ENCODE results near the gene PDXK.
"Not testable (repeated sequence)": the region's sequence is repeated elsewhere in the genome, so short reads cannot be mapped to it uniquely, and the experiment has no call there.

Gene PDXK

DNA sequence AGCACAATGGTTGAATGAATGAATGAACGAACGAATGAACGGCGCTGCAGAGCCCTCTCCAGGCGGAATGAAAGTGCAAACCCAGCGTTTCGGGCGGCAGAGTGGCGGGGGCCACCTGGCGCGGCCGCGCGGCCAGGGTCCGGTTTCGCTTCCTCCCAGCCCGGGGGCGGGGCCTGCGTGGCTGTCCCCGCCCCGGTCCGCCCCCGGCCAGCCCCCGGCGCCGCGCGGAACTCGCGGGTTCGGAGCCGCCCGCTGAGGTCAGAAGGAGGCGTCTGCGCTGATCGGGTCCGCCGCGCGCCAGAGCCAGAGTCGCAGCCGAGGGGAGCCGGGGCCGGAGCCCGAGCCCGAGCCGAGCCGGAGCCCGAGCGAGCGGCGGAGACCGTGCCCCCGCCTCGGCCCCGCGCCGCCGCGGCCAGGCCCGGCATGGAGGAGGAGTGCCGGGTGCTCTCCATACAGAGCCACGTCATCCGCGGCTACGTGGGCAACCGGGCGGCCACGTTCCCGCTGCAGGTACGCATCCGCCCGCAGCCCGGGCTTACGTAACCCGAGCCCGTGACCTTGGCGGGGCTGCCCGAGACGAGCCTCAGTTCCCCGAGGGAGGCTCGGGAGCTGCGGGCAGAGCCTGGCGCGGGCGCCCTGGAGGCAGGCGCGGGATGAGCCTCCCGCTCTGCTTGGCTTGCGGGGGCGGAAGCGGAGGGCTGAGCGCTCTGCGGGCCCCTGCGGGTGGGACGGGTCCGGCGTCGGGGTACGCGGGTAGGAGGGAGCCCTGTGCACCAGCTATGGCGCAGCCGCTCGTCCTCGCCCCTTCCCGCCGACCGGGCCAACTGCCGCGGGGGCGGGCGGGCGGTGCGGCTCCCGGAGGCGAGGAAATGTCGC lies at the start of gene PDXK:
TSS of gene PDXK (plus strand) at position 258 of the 876 bp plus-strand sequence. CDS start at position 424, 166 bp downstream.
- DNase-seq (ENCODE audit: low read depth in 3 of 3), result peak; percentile 49 to 71 (median 69)

DNA sequence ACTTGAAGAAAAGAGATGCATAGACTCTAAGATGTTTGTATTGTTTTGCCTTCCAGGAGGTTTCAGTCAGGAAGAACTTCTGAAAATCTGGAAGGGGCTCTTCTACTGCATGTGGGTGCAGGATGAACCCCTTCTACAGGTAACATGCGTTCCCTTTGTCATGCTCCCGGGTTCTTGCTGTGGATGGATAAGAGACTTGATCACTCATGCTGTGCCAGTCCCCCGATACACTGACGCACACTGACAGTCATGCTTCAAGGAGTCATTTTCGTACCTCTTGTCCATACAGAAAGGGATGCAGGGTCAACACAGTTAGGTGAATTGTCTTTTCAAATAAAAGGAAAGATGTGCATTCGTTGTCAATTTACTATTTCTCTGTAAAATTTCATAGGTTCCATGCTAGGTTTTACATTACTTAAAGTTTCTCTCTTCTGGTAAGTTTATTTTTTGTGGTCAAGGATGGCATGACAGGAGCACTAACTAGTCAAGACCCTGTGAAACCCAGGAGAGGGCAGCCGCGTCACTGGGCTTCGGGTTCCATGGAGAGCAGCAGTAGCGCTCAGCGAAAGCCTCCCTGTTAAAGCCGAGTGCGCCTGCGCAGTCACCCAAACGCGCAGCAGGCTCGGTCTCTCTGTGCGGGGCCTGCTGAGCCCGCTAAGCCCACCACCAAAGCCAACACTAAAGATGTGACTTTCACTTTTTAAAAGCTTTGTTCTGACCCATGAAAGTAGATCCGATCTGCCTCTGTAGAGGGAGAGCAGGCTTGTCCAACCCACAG lies 48.9 kb upstream of the PDXK start:
- no peak for DNase-seq (ENCODE audit: low read depth in 3 of 3)

DNA sequence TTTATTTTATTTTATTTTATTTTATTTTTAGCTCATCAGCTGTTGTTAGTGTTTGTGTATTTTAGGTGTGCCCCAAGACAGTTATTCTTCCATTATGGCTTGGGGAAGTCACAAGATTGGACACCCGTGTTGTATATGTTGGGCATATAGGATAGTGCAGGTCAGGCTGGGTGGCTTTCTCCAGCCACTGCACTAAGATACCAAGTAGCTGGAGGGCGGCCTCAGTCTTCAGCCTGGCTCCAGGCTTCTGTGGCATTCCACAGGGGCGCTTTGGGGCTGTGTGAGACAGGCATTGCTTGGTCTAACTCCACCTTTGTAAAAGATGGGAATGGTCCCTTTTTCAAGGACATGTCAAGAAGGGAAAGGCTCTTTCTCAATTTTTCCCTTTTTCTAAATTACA lies 43.1 kb upstream of the PDXK start:
- no peak for DNase-seq (ENCODE audit: low read depth in 3 of 3)

DNA sequence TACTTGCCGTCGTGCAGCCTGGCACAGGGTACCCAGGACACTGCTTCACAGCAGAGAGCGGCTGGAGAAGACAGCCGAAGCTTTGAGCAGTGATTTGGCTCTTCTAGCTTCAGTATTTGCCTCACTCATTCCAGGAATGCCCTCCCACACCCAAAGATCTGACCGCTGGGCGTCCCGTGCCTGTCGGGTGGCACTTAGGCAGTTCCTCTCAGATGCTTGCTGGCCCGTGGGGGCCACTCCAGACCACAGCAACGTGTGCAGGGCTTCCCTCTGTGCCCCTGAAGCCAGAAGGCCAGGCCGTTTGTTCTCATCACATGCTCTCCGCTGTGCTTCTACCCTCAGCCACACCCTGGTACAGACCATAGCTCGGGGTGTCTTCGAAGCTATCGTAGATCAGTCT lies 42.5 kb upstream of the PDXK start:
- no peak for DNase-seq (ENCODE audit: low read depth in 3 of 3)

DNA sequence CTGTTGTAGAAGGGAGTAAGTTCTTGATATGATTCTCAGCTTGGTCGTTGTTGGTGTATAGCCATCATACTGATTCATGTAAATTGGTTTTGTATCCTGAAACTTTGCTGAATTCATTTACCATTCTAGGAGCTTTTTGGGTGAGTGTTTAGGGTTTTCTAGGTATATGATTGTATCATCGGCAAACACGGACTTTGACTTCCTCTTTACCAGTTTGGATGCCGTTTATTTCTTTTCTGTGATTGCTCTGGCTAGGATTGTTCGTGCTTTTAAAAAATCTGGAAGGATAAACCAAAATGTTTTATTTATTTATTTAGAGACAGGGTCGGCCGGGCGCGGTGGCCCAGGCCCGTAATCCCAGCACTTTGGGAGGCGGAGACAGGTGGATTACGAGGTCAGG lies 39.0 kb upstream of the PDXK start:
- no peak for DNase-seq (ENCODE audit: low read depth in 3 of 3)

DNA sequence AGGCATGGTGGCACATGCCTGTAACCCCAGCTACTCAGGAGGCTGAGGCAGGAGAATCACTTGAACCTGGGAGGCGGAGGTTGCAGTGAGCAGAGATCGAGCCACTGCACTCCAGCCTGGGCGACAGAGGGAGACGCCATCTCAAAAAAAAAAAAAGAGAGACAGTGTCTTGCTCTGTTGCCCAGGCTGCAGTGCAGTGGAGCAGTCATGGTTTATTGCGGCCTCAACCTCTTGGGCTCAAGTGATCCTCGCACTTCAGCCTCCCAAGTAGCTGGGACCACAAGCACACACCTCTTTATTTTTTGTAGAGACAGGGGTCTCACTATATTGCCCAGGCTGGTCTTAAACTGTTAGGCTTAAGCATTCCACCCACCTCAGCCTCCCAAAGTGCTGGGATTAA lies 38.5 kb upstream of the PDXK start:
- DNase-seq (ENCODE audit: low read depth in 3 of 3), result not testable (repeated sequence)

DNA sequence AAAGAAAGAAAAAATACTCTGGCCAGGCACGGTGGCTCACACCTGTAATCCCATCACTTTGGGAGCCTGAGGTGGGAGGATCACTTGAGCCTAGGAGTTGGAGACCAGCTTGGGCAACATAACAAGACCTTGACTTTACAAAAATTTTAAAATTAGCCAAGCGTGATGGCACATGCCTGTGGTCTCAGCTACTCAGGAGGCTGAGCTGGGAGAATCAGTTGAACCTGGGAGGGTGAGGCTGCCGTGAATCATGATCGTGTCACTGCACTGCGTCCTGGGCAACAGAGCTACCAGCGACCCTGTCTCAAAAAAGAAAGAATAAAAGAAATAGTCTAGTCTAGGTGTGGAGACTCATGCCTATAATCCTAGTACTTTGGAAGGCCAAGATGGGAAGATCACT lies 37.3 kb upstream of the PDXK start:
- DNase-seq (ENCODE audit: low read depth in 3 of 3), result no peak

DNA sequence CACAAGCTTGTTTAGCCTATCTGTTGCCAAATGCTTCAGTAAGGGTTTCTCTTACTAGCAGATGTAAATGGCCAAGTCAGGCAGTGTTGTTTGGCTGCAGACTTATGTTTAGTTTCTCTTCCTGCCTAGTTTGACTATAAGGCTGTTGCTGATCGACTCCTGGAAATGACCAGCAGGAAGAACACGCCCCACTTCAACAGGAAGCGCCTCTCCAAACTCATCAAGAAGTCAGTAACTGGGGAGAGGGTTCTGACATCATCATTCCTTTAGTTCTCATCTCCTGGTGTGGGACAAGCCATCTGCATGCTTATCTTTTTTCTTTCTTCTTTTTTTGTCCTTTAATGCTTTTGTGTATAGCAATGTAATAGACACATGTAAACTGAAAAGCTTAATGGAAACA lies 34.5 kb upstream of the PDXK start:
- no peak for DNase-seq (ENCODE audit: low read depth in 3 of 3)

DNA sequence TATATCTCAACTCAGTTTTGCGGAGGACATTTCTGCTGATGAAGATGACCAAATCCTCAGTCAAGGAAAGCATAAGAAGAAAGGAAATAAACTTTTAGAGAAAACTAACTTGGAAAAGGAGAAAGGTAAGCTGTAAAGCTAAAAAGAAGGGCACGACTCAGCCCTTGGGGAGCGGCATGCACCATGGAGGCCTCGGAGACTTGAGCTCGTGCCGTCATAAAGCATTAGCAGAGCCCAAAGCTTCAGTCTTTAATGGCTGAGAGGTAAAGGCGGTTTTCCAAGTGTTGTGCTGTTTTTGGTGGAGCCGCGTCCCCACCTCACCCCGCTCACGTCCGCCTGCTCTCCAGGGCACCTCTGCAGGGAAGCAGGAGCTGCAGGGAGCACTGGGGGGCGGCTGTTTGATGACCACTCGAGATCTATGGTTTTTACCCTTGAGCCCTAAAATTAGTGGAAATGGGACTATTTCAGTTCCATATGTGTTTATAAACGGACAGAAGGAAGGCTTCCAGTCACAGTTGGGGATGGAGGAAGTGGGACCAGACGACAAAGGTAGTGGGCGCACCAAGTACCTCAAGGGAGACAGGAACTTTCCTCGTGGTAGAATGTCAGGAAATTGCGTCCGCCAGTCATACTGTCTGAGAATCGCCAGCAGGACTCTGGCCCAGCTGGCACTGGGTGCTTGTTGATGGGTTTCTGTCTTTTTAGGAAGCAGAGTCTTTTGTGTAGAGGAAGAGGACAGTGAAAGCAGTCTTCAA lies 31.9 kb upstream of the PDXK start:
- no peak for DNase-seq (ENCODE audit: low read depth in 3 of 3)

DNA sequence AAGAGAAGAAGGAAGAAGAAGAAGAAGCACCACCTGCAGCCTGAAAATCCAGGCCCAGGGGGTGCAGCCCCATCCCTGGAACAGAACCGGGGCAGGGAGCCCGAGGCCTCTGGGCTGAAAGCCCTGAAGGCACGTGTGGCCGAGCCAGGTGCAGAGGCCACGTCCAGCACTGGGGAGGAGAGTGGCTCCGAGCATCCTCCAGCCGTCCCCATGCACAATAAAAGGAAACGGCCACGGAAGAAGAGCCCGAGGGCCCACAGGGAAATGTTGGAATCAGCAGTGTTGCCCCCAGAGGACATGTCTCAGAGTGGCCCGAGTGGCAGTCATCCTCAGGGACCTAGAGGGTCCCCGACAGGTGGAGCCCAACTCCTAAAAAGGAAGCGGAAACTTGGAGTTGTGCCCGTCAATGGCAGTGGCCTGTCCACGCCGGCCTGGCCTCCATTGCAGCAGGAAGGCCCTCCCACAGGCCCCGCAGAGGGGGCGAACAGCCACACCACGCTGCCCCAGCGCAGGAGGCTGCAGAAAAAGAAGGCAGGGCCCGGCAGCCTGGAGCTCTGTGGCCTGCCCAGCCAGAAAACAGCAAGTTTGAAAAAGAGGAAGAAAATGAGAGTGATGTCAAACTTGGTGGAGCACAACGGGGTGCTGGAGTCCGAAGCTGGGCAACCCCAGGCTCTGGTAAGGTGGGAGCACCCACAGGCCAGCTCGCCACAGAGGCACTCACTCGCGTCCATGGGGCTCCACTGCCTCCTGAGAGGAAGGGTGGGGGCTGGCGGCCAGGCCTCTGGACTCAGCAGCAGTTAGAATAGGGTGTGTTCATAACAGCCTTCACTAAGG lies 31.1 kb upstream of the PDXK start:
- no peak for DNase-seq (ENCODE audit: low read depth in 3 of 3)

DNA sequence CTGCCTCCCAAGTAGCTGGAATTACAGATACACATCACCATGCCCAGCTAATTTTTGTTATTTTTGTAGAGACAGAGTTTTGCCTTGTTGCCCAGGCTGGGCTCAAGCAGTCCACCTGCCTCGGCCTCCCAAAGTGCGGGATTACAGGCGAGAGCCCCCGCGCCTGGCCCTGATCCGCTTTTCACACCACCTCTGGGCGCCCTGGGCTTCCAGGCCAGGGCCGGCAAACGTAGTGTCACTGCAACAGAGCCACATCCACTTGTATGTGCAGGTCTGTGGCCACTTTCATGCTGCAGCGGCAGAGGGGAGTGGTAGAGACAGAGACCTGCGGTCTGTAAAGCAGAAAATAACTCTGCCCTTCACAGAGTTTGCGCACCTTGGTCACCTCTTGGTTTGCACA lies 30.0 kb upstream of the PDXK start:
- no peak for DNase-seq (ENCODE audit: low read depth in 3 of 3)

DNA sequence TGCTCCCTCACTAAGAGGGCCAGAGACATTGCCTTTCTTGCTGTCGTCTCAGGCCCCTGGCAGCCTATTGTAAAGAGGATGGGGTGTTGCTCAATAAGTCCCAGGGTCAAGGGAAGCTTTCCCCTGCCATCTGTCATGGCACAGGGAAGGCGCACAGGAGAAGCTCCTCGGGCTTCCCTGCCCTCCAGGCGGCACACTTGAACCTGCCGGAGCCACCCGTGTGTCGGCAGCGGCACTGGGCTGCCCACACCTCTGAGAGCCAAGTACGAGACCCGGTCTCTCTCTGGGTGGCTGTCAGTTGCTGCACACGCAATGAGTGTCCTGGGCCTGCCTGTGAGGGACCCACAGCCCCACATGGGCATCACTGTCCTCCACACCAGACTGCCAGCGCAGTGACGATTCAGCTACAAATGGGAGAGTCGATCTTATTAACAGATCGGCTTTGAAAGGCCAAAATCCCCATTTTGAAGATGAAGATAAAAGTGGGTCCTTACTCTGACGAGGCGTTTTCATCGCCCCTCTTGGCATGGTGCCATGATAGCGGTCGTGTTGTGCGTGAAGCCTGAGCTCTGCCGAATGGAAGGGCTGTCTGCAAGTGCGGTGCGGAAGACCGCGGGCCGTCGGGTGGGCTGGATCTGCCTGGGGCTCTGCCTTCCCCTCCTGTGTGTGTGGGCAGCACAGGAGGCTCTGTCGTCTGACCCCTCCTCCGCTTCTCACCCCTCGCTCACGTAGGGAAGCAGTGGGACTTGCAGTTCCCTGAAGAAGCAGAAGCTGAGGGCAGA lies 29.2 kb upstream of the PDXK start:
- no peak for DNase-seq (ENCODE audit: low read depth in 3 of 3)

DNA sequence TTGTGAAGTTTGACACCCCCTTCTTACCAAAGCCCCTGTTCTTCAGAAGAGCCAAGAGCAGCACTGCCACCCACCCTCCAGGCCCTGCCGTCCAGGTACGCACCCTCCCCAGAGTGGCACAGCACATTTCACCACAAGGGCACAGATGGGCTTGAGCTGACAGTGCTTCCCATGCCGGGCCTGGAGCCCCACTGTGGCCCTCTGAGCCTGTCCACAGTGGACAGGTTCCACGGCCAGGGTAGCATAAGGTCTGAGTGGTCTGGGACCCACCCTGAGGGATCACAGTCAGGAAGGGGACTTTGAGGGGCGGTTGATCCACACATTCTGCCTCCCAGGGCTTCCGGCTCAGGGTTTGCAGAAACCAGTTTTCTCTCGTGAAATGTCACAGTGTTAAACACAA lies 28.6 kb upstream of the PDXK start:
- DNase-seq (ENCODE audit: low read depth in 3 of 3), result no peak

DNA sequence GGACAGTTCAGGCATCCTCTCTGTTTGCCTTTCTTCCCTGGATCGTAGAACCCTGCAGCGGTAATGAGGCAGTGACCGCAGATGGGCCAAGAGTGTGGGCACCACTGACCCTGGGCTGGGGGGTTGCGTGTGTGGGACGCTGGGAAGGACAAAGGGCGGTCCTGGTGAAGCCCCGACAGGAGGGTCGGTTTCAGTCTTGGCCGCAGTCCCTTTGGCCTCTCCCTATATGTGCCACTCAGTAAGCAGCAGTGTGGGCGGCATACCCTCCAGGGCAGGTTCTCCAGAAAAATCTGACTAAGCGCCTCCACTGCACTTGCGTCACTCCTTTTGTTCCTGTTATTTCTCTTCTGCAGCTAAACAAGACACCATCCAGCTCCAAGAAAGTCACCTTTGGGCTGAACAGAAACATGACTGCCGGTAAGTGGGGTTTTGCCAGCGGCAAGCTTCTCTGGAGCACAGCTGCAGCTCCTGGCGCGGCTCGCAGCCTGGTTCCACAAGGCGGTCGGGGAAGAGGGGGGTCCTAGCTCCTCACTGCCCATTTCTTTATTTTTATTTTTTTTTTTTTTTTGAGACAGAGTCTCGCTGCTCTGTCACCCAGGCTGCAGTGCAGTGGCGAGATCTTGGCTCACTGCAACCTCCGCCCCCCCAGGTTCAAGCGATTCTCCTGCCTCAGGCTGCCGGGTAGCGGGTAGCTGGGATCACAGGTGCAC lies 27.7 kb upstream of the PDXK start:
- DNase-seq (ENCODE audit: low read depth in 3 of 3), result no peak

DNA sequence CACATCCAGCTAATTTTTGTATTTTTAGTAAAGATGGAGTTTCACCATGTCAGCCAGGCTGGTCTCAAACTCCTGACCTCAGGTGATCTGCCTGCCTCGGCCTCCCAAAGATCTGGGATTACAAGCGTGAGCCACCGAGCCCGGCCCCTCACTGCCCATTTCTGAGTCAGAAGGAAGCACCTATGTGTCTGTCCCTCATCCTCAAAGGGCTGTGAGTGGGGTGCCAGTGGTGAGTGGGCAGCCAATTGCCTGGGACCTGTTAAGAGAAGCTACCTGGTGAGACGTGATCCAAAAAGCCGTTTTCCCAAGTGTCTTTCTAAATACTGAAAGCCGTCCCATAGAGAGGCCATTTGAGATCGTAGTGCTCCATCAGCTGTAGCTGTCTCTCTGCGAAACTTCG lies 27.1 kb upstream of the PDXK start:
- no peak for DNase-seq (ENCODE audit: low read depth in 3 of 3)

DNA sequence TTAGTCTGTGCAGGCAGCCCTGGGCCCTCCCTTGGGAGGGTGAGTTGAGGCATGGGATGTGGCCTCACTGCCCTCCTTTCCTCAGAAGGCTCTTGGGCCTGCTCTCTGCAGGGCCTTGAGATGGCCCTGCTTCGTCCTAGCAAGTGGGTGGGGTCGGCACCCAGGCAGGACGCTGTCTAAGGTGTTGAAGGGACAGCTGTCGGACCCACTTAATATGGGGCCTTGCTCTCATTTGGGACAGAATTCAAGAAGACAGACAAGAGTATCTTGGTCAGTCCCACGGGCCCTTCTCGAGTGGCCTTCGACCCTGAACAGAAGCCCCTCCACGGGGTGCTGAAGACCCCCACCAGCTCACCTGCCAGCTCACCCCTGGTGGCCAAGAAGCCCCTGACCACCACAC lies 26.0 kb upstream of the PDXK start:
- DNase-seq (ENCODE audit: low read depth in 3 of 3), result no peak

DNA sequence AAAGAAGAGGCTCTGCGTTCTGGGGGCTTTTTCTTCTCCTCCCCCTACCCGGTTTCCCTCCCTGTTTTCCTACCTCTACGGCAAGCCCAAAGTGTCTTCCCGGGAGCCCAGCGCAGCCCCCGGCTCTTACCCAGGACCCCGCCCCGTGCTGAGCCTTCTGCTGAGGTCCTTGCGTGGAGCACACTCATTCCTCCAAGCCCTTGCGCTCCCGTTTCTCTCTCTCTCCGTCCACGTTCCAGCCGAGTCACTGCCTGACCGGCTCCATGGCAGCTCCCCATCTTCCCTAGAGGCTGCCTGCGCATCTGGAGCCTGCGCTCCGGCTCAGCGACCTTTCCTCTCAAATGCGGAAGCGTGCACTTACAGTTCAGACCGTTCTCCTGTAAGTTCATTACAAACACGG lies 24.9 kb upstream of the PDXK start:
- DNase-seq (ENCODE audit: low read depth in 3 of 3), result no peak

DNA sequence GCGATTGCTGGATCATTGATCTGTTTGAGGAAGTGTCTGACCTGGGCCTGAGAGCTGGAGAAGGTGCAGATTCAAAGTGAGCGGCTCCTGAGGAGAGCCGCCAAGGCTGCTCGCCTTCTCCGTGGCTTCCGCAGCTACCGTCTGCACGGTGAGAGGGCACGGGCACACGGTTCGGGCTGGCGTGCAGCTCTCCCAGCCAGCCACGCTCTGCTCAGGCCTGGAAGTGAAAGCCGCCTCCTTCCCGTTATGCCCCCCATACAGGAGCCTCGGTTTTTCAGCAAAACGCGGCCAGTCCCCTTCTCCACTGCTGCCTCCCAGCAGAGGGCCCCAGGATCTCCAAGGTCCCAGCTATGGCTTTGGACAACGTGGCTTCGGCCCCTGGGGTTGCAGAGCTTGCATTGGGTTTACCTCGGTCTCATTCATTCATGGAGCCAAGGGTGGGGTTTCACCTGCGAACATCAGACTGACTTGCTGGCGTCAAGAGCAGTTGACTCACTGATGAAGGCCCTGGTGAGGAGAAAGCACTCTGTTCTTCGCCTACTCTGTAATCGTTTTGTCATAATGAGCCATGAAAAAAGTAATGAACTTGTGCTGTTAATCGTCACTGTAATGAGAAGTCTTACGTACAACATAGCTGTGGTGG lies 24.4 kb upstream of the PDXK start:
- DNase-seq (ENCODE audit: low read depth in 3 of 3), result no peak

DNA sequence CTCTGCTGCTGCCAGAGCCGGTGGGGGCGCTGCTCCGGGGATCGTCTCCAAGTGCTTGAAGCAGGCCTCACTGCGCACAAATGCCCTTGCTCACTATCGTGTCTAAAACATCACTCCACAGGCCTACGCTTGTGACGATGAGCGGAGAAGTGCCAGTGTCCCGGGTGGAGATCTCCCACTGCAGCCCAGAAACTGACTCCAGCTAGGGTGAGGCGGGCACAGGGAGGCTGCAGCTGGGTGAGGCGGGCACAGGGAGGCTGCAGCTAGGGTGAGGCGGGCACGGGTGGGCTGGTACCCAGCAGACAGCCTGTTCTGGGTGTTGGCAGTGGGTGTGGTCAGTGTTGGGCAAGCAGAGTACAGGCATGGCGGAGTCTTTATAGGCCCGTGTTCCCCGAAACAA lies 22.7 kb upstream of the PDXK start:
- DNase-seq (ENCODE audit: low read depth in 3 of 3), result no peak

All from stimulated activated CD4-positive, alpha-beta T cell treated with anti-CD3 and anti-CD28 coated beads, TNF-alpha, amount 100 ng/mL, for 4 hours (primary cell).